Measurements from ENCODE around the gene HDAC7. TPM values are rescaled to one million over a fixed set of nuclear protein-coding genes. Genes with fewer than 3 reads are reported as not detected.

HDAC7 gene
- total RNA-seq, 2 donors from 2014 or later = 146 to 154 TPM

GRCh38 chr12:47860873-47861272 lies 41.2 kb upstream of the HDAC7 start:
- 100% methylated on average over 1 of the region's 2 CpGs for WGBS, 2 experiments (ENCODE audit: insufficient coverage in 1 of 2, insufficient read length in 1 of 2)
- H3K27me3 ChIP-seq (ENCODE audit: control insufficient read depth, insufficient read depth, low read length, poor library complexity, severe bottlenecking) = no peaks in the 10 kb centered on the region
- no peak overlapping the region for H3K4me3 Mint-ChIP-seq
- H3K4me1 Mint-ChIP-seq = no peaks in the 10 kb centered on the region
- H3K27ac ChIP-seq (ENCODE audit: low read depth, low read length) = no peak overlapping the region
- no peak for DNase-seq
- no peak overlapping the region for H3K9ac ChIP-seq (ENCODE audit: extremely low read depth, low read length, poor library complexity, severe bottlenecking)
- H3K27ac Mint-ChIP-seq = no peak overlapping the region
- H3K4me3 ChIP-seq (ENCODE audit: low read length) = no peak overlapping the region
- no peaks in the 10 kb centered on the region for H3K4me1 ChIP-seq (ENCODE audit: control insufficient read depth, insufficient read depth, low read length)
- peaks cover 9% of the 10 kb centered on the region for H3K27me3 Mint-ChIP-seq (ENCODE audit: insufficient read depth)
- H3K9me3 Mint-ChIP-seq = no peaks in the 10 kb centered on the region
- H3K36me3 Mint-ChIP-seq (ENCODE audit: low read depth) = no peaks in the 10 kb centered on the region
- TF ChIP-seq CTCF (conservative IDR thresholded peaks at IDR 0.05) = no peak
- no peaks in the 10 kb centered on the region for H3K9me3 ChIP-seq (ENCODE audit: control insufficient read depth, low read length)
- H3K36me3 ChIP-seq (ENCODE audit: control insufficient read depth, insufficient read depth, low read length) = no peaks in the 10 kb centered on the region

DNA sequence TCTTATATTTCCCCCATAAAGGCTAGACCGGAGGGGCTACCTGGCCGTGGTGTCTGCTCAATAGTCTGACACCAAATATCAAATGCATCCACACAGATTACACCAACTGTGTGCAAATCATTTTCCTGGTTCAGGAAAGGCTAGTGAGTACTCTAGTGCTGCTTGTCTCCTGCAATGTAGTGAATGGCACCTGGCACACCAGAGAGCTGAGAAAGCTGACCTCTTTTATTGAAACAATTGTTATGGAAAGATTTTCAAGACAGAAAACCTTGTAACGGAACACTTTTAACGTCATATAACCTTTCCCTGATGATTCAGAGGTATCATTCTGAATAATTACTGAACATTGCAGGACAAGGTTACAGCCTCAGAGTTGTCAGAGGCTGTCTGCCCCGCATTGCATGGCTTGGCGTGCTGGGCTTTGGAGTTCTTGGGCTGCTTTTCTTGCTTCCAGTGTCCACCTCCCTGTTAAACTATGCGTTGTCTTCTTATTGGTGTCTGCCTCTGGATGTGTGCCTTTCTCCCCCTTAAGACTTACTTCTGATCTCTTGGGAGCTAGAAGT lies 40.7 kb upstream of the HDAC7 start:
- Histone ChIP-seq H3K36me3 (ENCODE audit: control insufficient read depth, insufficient read depth, low read length) (no peaks in the 10 kb centered on the region), H3K9me3 (ENCODE audit: control insufficient read depth, low read length) (no peaks in the 10 kb centered on the region), H3K27ac (ENCODE audit: low read depth, low read length) (no peak overlapping the region), H3K4me3 (ENCODE audit: low read length) (no peak overlapping the region), H3K9ac (ENCODE audit: extremely low read depth, low read length, poor library complexity, severe bottlenecking) (no peak overlapping the region), H3K27me3 (ENCODE audit: control insufficient read depth, insufficient read depth, low read length, poor library complexity, severe bottlenecking) (no peaks in the 10 kb centered on the region), H3K4me1 (ENCODE audit: control insufficient read depth, insufficient read depth, low read length) (no peaks in the 10 kb centered on the region)
- Mint-ChIP-seq H3K27me3 (ENCODE audit: insufficient read depth) (peaks cover 9% of the 10 kb centered on the region), H3K4me1 (no peaks in the 10 kb centered on the region), H3K4me3 (no peak overlapping the region), H3K27ac (no peak overlapping the region), H3K36me3 (ENCODE audit: low read depth) (no peaks in the 10 kb centered on the region), H3K9me3 (no peaks in the 10 kb centered on the region)
- no peak for DNase-seq
- no peak for TF ChIP-seq CTCF (conservative IDR thresholded peaks at IDR 0.05)
- 92 to 93% methylated on average over 5 to 7 of the region's 7 CpGs for WGBS, 2 experiments (ENCODE audit: insufficient coverage in 1 of 2, insufficient read length in 1 of 2)

DNA sequence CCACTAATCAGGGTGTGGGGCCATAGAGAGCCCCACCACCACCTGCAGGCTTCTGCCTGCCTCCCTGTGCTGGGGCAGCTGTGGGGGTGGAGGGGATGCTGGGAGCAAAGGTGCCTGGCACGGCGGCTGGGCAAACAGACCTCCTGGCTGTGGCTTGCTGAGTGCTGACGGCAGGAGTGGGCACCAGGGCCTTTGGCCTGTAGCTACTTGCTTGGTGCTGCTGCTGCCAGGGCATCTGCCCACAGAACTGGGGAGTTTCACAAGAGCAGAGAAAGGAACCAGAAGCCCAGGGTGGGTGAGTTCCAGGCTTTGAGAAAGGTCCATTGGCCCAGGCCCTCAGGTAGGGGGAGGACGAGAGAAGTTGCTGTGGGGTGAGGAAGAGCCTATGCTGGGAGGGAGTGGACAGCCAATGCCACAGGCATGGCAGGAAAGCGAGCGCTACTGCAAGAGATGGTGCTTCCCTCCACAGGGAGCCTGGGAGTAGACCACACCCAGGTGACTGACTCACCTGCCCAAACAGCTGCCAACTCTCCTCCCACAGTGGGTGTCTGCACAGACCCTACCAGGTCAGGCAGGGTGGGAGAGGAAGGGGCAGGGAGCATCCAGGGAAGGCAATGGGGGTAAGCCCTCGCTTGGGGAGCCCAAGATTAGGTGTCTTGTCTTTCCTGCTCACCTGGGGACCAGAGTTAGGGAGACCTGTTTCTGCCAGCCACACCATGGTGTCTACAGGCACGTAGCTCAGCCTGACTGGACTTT lies 39.0 kb upstream of the HDAC7 start:
- no peak overlapping the region for H3K4me3 Mint-ChIP-seq
- no peak for TF ChIP-seq CTCF (conservative IDR thresholded peaks at IDR 0.05)
- no peak overlapping the region for H3K27ac Mint-ChIP-seq
- no peak overlapping the region for H3K27ac ChIP-seq (ENCODE audit: low read depth, low read length)
- H3K4me1 ChIP-seq (ENCODE audit: control insufficient read depth, insufficient read depth, low read length) = no peaks in the 10 kb centered on the region
- peaks cover 9% of the 10 kb centered on the region for H3K27me3 Mint-ChIP-seq (ENCODE audit: insufficient read depth)
- H3K9me3 ChIP-seq (ENCODE audit: control insufficient read depth, low read length) = no peaks in the 10 kb centered on the region
- H3K9ac ChIP-seq (ENCODE audit: extremely low read depth, low read length, poor library complexity, severe bottlenecking) = no peak overlapping the region
- H3K27me3 ChIP-seq (ENCODE audit: control insufficient read depth, insufficient read depth, low read length, poor library complexity, severe bottlenecking) = no peaks in the 10 kb centered on the region
- DNase-seq = peak; percentile 48
- H3K9me3 Mint-ChIP-seq = no peaks in the 10 kb centered on the region
- no peaks in the 10 kb centered on the region for H3K36me3 ChIP-seq (ENCODE audit: control insufficient read depth, insufficient read depth, low read length)
- H3K36me3 Mint-ChIP-seq (ENCODE audit: low read depth) = no peaks in the 10 kb centered on the region
- H3K4me3 ChIP-seq (ENCODE audit: low read length) = no peak overlapping the region
- no peaks in the 10 kb centered on the region for H3K4me1 Mint-ChIP-seq
- 92 to 94% methylated on average over 3 to 8 of the region's 8 CpGs for WGBS, 2 experiments (ENCODE audit: insufficient coverage in 1 of 2, insufficient read length in 1 of 2)

Data from endodermal cell (in vitro differentiated cells).